Endothelial cell of umbilical vein (primary cell): ENCODE results near the gene PLD1.

Source experiments
- CTCF ChIP-seq, 2 donors: IDR thresholded peaks; 1 replicate in 1 of 2; 2 replicates in 1 of 2; pipeline ENCODE4 v1.5.1; 2011; ENCODE audit warnings: low read length in 2 of 2, mild to moderate bottlenecking in 2 of 2, moderate library complexity in 2 of 2, control low read depth in 1 of 2, inconsistent platforms in 1 of 2, low read depth in 1 of 2; ENCODE audit not compliant: insufficient read depth in 1 of 2; ENCODE audit errors: extremely low read depth in 1 of 2
- EZH2 ChIP-seq: IDR thresholded peaks from 2 replicates; pipeline ENCODE4 v1.6.1; 2012; ENCODE audit warnings: borderline replicate concordance, low read depth, mild to moderate bottlenecking, moderate library complexity, low read length, inconsistent platforms; ENCODE audit not compliant: severe bottlenecking
- FOS ChIP-seq: IDR thresholded peaks from 2 replicates; pipeline ENCODE4 v1.6.1; 2011; ENCODE audit warnings: mild to moderate bottlenecking, low read length, moderate library complexity, borderline replicate concordance; ENCODE audit not compliant: insufficient read depth
- GATA2 ChIP-seq: IDR thresholded peaks from 2 replicates; pipeline ENCODE4 v1.7.0; 2011; ENCODE audit warnings: low read depth, mild to moderate bottlenecking, moderate library complexity, mixed read lengths, low read length; ENCODE audit not compliant: insufficient read length, insufficient read depth
- JUN ChIP-seq: IDR thresholded peaks from 2 replicates; pipeline ENCODE4 v1.6.1; 2011; ENCODE audit warnings: borderline replicate concordance, low read depth; ENCODE audit not compliant: insufficient read length, insufficient read depth
- MAX ChIP-seq: IDR thresholded peaks from 2 replicates; pipeline ENCODE4 v1.6.1; 2011; ENCODE audit not compliant: insufficient read depth, insufficient read length
- MYC ChIP-seq: IDR thresholded peaks from one replicate; pipeline ENCODE4 v1.6.1; 2011; ENCODE audit warnings: mild to moderate bottlenecking, low read depth, low read length
- POLR2A ChIP-seq: IDR thresholded peaks from 2 replicates; pipeline ENCODE4 v1.6.1; 2012; ENCODE audit warnings: low read depth, mild to moderate bottlenecking, control low read depth, low read length
- POLR2AphosphoS5 ChIP-seq: IDR thresholded peaks from 2 replicates; pipeline ENCODE4 v1.6.1; 2012; ENCODE audit warnings: low read depth, mild to moderate bottlenecking, control low read depth, low read length, moderate library complexity; ENCODE audit not compliant: insufficient read depth

- TF ChIP-seq MAX (no peak), CTCF (IDR thresholded peaks at IDR 0.05; ENCODE audit: extremely low read depth in 1 of 2, insufficient read depth in 1 of 2, low read depth in 1 of 2, low read length in 2 of 2) (no peak), MYC (no peak), JUN (no peak), EZH2 (no peak), POLR2A (no peak), POLR2AphosphoS5 (no peak), GATA2 (no peak), FOS (no peak)
Measured at GRCh38 chr3:171654809-171655208, 155.5 kb downstream of the PLD1 start.
